A549 (cell line): ENCODE data around the gene MRTFB. TPM values are rescaled to one million over a fixed set of nuclear protein-coding genes. Genes with fewer than 3 reads are reported as not detected.

Experiments
- ATAC-seq, 2 experiments: fragments of 200-7000 bp in 1 of 2; fragments of >200 bp in 1 of 2; cut with Nextera tagmentation in 1 of 2; cut with Tn5 transposase in 1 of 2; 3 replicates each; pipeline versions ENCODE4 v1.8.0 to v1.9.1; 2018 to 2020; ENCODE audit warnings: mild to moderate bottlenecking in 1 of 2, moderate library complexity in 1 of 2
- CTCF ChIA-PET: fragments of 300-600 bp; sonication (Branson Sonifier 250); formaldehyde crosslinking; extraction: SDS; loops from one replicate; lab custom pipeline; 2021; ENCODE audit warnings: antibody characterized with exemption, inconsistent platforms; lab: Yijun Ruan, JAX
- POLR2A ChIA-PET: fragments of 350-600 bp; formaldehyde crosslinking; extraction: SDS; loops from one replicate; lab custom pipeline; 2021; ENCODE audit warnings: antibody characterized with exemption, inconsistent platforms; lab: Yijun Ruan, JAX
- DNase-seq, 2 experiments: peaks; one replicate each; pipeline versions ENCODE4 v3.0.0 to v3.0.0-alpha.2; 2011 to 2016; ENCODE audit warnings: low read depth in 1 of 2, low spot score in 1 of 2
- FAIRE-seq: peaks from 2 replicates; lab custom pipeline; 2011; peaks lifted over from hg19 to GRCh38; lab: Jason Lieb, UNC
- H3K27ac ChIP-seq, 2 experiments: fragments of >200 bp; sonication (Bioruptor Twin); formaldehyde crosslinking; 3 replicates each; pipeline ENCODE4 v1.5.1; 2016 to 2017
- H3K4me1 ChIP-seq: fragments of >200 bp; sonication (Bioruptor Twin); formaldehyde crosslinking; 3 replicates; pipeline ENCODE4 v1.6.1; 2016
- H3K4me2 ChIP-seq: fragments of >200 bp; sonication (Bioruptor Twin); formaldehyde crosslinking; 3 replicates; pipeline ENCODE4 v1.6.1; 2016
- H3K4me3 ChIP-seq: fragments of >200 bp; sonication (Bioruptor Twin); formaldehyde crosslinking; 3 replicates; pipeline ENCODE4 v1.5.1; 2016
- H3K9me3 ChIP-seq: fragments of >200 bp; sonication (Bioruptor Twin); formaldehyde crosslinking; 3 replicates; pipeline ENCODE4 v1.6.1; 2016
- CEBPB ChIP-seq, 2 experiments: fragments of >200 bp in 1 of 2; sonication (Bioruptor Twin) in 1 of 2; formaldehyde crosslinking in 1 of 2; IDR thresholded peaks; 2 replicates each; pipeline ENCODE4 v1.6.1; 2012 to 2016
- CHD4 ChIP-seq: fragments of 200-600 bp; sonication (generic); IDR thresholded peaks from 2 replicates; pipeline ENCODE4 v1.6.1; 2016; ENCODE audit warnings: antibody characterized with exemption, mild to moderate bottlenecking, borderline replicate concordance
- EP300 ChIP-seq, 2 experiments: fragments of >200 bp; sonication (Bioruptor Twin); formaldehyde crosslinking; IDR thresholded peaks; 2 replicates in 1 of 2; 3 replicates in 1 of 2; pipeline ENCODE4 v1.6.1; 2016 to 2017
- FOSB ChIP-seq: fragments of 250-450 bp; sonication (Bioruptor Pico); IDR thresholded peaks from 2 replicates; pipeline ENCODE4 v1.5.0; 2020; ENCODE audit warnings: mild to moderate bottlenecking, moderate library complexity
- FOXS1 ChIP-seq: fragments of 250-450 bp; sonication (Bioruptor Pico); IDR thresholded peaks from 2 replicates; pipeline ENCODE4 v1.5.0; 2020; ENCODE audit warnings: mild to moderate bottlenecking, moderate library complexity
- GATA3 ChIP-seq: IDR thresholded peaks from 2 replicates; pipeline ENCODE4 v1.6.1; 2012; ENCODE audit warnings: borderline replicate concordance
- HDAC2 ChIP-seq: fragments of 200-600 bp; sonication (generic); IDR thresholded peaks from 2 replicates; pipeline ENCODE4 v1.6.1; 2016
- JUNB ChIP-seq: fragments of >200 bp; sonication (Bioruptor Twin); formaldehyde crosslinking; IDR thresholded peaks from 2 replicates; pipeline ENCODE4 v1.6.1; 2016
- KDM1A ChIP-seq: fragments of 200-600 bp; sonication (generic); IDR thresholded peaks from 2 replicates; pipeline ENCODE4 v1.6.1; 2016; ENCODE audit warnings: low read depth, mild to moderate bottlenecking
- MYC ChIP-seq: IDR thresholded peaks from 2 replicates; pipeline ENCODE4 v1.6.1; 2012; ENCODE audit warnings: mild to moderate bottlenecking, inconsistent platforms, low read length, improper control_type of control experiment, borderline replicate concordance
- NFE2L2 ChIP-seq: fragments of 150-350 bp; conservative IDR thresholded peaks from 2 replicates; pipeline ENCODE4 v1.6.1; 2014; ENCODE audit warnings: low read length
- NPAS2 ChIP-seq: fragments of 250-450 bp; sonication (Bioruptor Pico); IDR thresholded peaks from 2 replicates; pipeline ENCODE4 v1.8.0; 2022; ENCODE audit warnings: mild to moderate bottlenecking, moderate library complexity, borderline replicate concordance
- NR3C1 ChIP-seq: fragments of >200 bp; sonication (Bioruptor Twin); formaldehyde crosslinking; IDR thresholded peaks from 3 replicates; pipeline ENCODE4 v1.6.1; 2017
- PHF8 ChIP-seq: fragments of 200-600 bp; sonication (generic); IDR thresholded peaks from 2 replicates; pipeline ENCODE4 v1.6.1; 2016; ENCODE audit warnings: low read depth, mild to moderate bottlenecking, antibody characterized with exemption, moderate library complexity, borderline replicate concordance
- RAD21 ChIP-seq, 2 experiments: fragments of >200 bp in 1 of 2; sonication (Bioruptor Twin) in 1 of 2; formaldehyde crosslinking in 1 of 2; IDR thresholded peaks in 1 of 2; conservative IDR thresholded peaks in 1 of 2; 2 replicates in 1 of 2; 3 replicates in 1 of 2; pipeline ENCODE4 v1.6.1; 2012 to 2018; ENCODE audit warnings: inconsistent platforms in 1 of 2
- SREBF2 ChIP-seq: fragments of 450-650 bp; IDR thresholded peaks from 2 replicates; pipeline ENCODE4 v1.6.1; 2014; ENCODE audit warnings: mild to moderate bottlenecking, moderate library complexity
- TFCP2L1 ChIP-seq: fragments of 250-450 bp; sonication (Bioruptor Pico); IDR thresholded peaks from 2 replicates; pipeline ENCODE4 v1.5.0; 2021; ENCODE audit warnings: mild to moderate bottlenecking
- ZFP36 ChIP-seq: fragments of 450-650 bp; IDR thresholded peaks from 2 replicates; pipeline ENCODE4 v1.6.1; 2014; ENCODE audit warnings: borderline replicate concordance; ENCODE audit not compliant: partially characterized antibody
- ZNF302 ChIP-seq: fragments of 250-450 bp; sonication (Bioruptor Pico); IDR thresholded peaks from 2 replicates; pipeline ENCODE4 v1.9.0; 2021; ENCODE audit warnings: inconsistent platforms, mild to moderate bottlenecking, moderate library complexity
- ZSCAN20 ChIP-seq: fragments of 250-450 bp; sonication (Bioruptor Pico); IDR thresholded peaks from 2 replicates; pipeline ENCODE4 v1.8.0; 2022; ENCODE audit warnings: mild to moderate bottlenecking, moderate library complexity
- WGBS: methylation state at CpG from one replicate; pipeline ENCODE4 v1.1.6; 2017; ENCODE audit errors: missing lambda C conversion rate; 5-methylcytosine and 5-hydroxymethylcytosine counted together
- polyA plus RNA-seq, 4 experiments: library from polyadenylated mRNA; depleted of rRNA in 3 of 4; stranded (reverse); fragments of >200 nt; fragmentation: RNase III in 1 of 4; extraction: RNeasy Plus Mini Kit Qiagen cat#74134 plus additional on column Dnase treatment in 1 of 4; gene quantifications; 2 replicates in 3 of 4; 3 replicates in 1 of 4; pipeline ENCODE4 v1.2.3, GENCODE V29; 2011 to 2017
- TF ChIP-seq, protein P1 (sequence below): IDR thresholded peaks from 2 replicates; pipeline ENCODE4 v1.6.1; 2012
- TF ChIP-seq, protein P2 (sequence below): fragments of 150-350 bp; IDR thresholded peaks from 2 replicates; pipeline ENCODE4 v1.6.1; 2014; ENCODE audit warnings: low read depth, mild to moderate bottlenecking, low read length
- TF ChIP-seq, protein P3 (sequence below): fragments of >200 bp; sonication (Bioruptor Twin); formaldehyde crosslinking; IDR thresholded peaks from 3 replicates; pipeline ENCODE4 v1.5.1; 2016
- TF ChIP-seq, protein P4 (sequence below): fragments of 250-450 bp; sonication (Bioruptor Pico); IDR thresholded peaks from 2 replicates; pipeline ENCODE4 v1.5.0; 2021; ENCODE audit warnings: mild to moderate bottlenecking, moderate library complexity, borderline replicate concordance
- TF ChIP-seq, protein P5 (sequence below): fragments of 250-450 bp; sonication (Bioruptor Pico); IDR thresholded peaks from 2 replicates; pipeline ENCODE4 v1.5.0; 2020; ENCODE audit warnings: low read depth, mild to moderate bottlenecking, moderate library complexity
- TF ChIP-seq, protein P6 (sequence below): fragments of 200-600 bp; sonication (generic); IDR thresholded peaks from 2 replicates; pipeline ENCODE4 v1.6.1; 2016; ENCODE audit warnings: antibody characterized with exemption, mild to moderate bottlenecking, moderate library complexity

Gene MRTFB
- polyA plus RNA-seq, 2 of the 4 experiments (the other 2 are of a cell fraction), result 13.7 to 24.2 TPM

DNA sequence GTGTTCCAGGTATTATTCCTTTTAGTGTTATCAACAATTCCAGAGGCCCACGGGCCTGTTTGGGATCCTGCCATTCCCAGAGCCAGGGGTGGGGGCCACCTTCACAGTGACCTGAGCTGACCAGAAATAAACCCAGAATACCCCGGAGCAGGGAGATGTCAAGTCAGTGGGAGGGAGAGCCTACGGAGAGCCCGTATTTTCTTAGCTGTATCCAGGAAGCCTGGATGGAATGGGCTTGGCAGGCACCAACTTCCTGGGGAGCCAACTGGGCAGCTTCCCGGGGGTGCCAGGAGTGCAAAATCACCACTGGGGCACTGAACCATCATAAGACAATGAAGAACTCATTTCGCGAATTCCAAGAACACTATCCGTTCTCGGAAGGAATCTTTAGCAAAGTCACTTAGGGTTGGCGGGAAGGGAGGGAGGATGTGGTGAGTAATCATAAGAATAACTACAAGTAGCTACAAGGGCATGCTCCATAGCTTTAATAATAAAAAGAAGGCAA, 13.2 kb upstream of the MRTFB start:
- peaks cover 17% of the 10 kb centered on the region; the same call in 2 of the 3 replicates for H3K9me3 ChIP-seq
- no peaks in the 10 kb centered on the region for H3K4me1 ChIP-seq
- ATAC-seq, result no peak
- no peak for FAIRE-seq
- DNase-seq, result no peak
- H3K4me3 ChIP-seq, result no peak overlapping the region
- POLR2A ChIA-PET, result no interaction called here
- CTCF ChIA-PET, result interaction anchor here (0.6 to 1.3 kb wide), 3 partner anchors 134 to 536 kb away, joined by 3 read pairs; no protein-coding TSS in a partner anchor
- WGBS, result 80% methylated on average over 10 of the region's 10 CpGs
- H3K4me2 ChIP-seq, result no peak overlapping the region
- TF ChIP-seq, protein P1, sequence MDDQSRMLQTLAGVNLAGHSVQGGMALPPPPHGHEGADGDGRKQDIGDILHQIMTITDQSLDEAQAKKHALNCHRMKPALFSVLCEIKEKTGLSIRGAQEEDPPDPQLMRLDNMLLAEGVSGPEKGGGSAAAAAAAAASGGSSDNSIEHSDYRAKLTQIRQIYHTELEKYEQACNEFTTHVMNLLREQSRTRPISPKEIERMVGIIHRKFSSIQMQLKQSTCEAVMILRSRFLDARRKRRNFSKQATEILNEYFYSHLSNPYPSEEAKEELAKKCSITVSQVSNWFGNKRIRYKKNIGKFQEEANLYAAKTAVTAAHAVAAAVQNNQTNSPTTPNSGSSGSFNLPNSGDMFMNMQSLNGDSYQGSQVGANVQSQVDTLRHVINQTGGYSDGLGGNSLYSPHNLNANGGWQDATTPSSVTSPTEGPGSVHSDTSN, result no peak
- TF ChIP-seq, protein P2, sequence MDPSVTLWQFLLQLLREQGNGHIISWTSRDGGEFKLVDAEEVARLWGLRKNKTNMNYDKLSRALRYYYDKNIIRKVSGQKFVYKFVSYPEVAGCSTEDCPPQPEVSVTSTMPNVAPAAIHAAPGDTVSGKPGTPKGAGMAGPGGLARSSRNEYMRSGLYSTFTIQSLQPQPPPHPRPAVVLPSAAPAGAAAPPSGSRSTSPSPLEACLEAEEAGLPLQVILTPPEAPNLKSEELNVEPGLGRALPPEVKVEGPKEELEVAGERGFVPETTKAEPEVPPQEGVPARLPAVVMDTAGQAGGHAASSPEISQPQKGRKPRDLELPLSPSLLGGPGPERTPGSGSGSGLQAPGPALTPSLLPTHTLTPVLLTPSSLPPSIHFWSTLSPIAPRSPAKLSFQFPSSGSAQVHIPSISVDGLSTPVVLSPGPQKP, result no peak
- no peak for TF ChIP-seq JUNB
- TF ChIP-seq FOSB (CRISPR knock-in tag), result no peak
- no peak for TF ChIP-seq CEBPB (IDR thresholded peaks at IDR 0.05)
- TF ChIP-seq ZSCAN20 (CRISPR knock-in tag), result no peak
- no peak for TF ChIP-seq KDM1A
- TF ChIP-seq, protein P3, sequence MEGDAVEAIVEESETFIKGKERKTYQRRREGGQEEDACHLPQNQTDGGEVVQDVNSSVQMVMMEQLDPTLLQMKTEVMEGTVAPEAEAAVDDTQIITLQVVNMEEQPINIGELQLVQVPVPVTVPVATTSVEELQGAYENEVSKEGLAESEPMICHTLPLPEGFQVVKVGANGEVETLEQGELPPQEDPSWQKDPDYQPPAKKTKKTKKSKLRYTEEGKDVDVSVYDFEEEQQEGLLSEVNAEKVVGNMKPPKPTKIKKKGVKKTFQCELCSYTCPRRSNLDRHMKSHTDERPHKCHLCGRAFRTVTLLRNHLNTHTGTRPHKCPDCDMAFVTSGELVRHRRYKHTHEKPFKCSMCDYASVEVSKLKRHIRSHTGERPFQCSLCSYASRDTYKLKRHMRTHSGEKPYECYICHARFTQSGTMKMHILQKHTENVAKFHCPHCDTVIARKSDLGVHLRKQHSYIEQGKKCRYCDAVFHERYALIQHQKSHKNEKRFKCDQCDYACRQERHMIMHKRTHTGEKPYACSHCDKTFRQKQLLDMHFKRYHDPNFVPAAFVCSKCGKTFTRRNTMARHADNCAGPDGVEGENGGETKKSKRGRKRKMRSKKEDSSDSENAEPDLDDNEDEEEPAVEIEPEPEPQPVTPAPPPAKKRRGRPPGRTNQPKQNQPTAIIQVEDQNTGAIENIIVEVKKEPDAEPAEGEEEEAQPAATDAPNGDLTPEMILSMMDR, result no peak
- TF ChIP-seq CHD4, result no peak
- no peak for TF ChIP-seq TFCP2L1 (CRISPR knock-in tag)
- TF ChIP-seq, protein P4, sequence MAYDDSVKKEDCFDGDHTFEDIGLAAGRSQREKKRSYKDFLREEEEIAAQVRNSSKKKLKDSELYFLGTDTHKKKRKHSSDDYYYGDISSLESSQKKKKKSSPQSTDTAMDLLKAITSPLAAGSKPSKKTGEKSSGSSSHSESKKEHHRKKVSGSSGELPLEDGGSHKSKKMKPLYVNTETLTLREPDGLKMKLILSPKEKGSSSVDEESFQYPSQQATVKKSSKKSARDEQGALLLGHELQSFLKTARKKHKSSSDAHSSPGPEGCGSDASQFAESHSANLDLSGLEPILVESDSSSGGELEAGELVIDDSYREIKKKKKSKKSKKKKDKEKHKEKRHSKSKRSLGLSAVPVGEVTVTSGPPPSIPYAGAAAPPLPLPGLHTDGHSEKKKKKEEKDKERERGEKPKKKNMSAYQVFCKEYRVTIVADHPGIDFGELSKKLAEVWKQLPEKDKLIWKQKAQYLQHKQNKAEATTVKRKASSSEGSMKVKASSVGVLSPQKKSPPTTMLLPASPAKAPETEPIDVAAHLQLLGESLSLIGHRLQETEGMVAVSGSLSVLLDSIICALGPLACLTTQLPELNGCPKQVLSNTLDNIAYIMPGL, result no peak
- no peak for TF ChIP-seq ZFP36
- TF ChIP-seq, protein P5, sequence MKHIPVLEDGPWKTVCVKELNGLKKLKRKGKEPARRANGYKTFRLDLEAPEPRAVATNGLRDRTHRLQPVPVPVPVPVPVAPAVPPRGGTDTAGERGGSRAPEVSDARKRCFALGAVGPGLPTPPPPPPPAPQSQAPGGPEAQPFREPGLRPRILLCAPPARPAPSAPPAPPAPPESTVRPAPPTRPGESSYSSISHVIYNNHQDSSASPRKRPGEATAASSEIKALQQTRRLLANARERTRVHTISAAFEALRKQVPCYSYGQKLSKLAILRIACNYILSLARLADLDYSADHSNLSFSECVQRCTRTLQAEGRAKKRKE (CRISPR knock-in tag), result no peak
- no peak overlapping the region for H3K27ac ChIP-seq

DNA sequence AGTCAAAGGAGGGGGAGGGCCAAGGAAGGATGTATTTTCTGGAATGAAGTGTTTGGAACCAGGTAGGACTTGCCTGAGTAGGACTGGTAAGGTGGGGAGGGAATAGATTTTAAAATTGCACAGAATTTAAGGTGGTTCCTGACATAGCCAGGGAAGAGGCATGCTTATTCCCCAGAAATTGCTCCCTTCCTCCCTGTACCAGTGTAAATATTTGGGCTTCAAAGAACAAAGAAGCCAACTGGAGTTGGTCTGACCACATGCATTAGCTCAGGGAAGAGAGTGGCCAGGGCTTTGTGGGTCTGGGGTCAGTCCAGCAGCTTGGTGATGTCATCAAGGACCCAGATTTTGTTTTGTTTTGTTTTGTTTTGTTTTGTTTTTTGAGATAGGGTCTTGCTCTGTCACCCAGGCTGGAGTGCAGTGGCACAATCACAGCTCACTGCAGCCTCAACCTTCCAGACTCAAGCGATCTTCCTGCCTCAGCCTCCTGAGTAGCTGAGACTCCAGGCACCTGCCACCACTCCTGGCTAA, 9.3 kb upstream of the MRTFB start:
- ATAC-seq, result no peak
- no peak for DNase-seq
- 88% methylated on average over 1 of the region's 1 CpG for whole genome bisulfite sequencing
- Histone ChIP-seq H3K4me1 (no peaks in the 10 kb centered on the region), H3K27ac (no peak overlapping the region), H3K4me3 (no peak overlapping the region), H3K9me3 (peaks cover 8% of the 10 kb centered on the region; the same call in 2 of the 3 replicates), H3K4me2 (no peak overlapping the region)
- no peak for FAIRE-seq
- CTCF ChIA-PET, result no interaction called here
- POLR2A ChIA-PET, result no interaction called here
- TF ChIP-seq NR3C1, result no peak
- TF ChIP-seq FOSB (CRISPR knock-in tag), result no peak
- no peak for TF ChIP-seq SREBF2
- TF ChIP-seq, protein P5 (CRISPR knock-in tag), result no peak
- TF ChIP-seq, protein P6, sequence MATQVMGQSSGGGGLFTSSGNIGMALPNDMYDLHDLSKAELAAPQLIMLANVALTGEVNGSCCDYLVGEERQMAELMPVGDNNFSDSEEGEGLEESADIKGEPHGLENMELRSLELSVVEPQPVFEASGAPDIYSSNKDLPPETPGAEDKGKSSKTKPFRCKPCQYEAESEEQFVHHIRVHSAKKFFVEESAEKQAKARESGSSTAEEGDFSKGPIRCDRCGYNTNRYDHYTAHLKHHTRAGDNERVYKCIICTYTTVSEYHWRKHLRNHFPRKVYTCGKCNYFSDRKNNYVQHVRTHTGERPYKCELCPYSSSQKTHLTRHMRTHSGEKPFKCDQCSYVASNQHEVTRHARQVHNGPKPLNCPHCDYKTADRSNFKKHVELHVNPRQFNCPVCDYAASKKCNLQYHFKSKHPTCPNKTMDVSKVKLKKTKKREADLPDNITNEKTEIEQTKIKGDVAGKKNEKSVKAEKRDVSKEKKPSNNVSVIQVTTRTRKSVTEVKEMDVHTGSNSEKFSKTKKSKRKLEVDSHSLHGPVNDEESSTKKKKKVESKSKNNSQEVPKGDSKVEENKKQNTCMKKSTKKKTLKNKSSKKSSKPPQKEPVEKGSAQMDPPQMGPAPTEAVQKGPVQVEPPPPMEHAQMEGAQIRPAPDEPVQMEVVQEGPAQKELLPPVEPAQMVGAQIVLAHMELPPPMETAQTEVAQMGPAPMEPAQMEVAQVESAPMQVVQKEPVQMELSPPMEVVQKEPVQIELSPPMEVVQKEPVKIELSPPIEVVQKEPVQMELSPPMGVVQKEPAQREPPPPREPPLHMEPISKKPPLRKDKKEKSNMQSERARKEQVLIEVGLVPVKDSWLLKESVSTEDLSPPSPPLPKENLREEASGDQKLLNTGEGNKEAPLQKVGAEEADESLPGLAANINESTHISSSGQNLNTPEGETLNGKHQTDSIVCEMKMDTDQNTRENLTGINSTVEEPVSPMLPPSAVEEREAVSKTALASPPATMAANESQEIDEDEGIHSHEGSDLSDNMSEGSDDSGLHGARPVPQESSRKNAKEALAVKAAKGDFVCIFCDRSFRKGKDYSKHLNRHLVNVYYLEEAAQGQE, result no peak
- no peak for TF ChIP-seq ZNF302 (CRISPR knock-in tag)
- TF ChIP-seq RAD21 (conservative IDR thresholded peaks at IDR 0.05 in 1 of 2, IDR thresholded peaks at IDR 0.05 in 1 of 2), result no peak
- no peak for TF ChIP-seq NFE2L2
- TF ChIP-seq FOXS1 (CRISPR knock-in tag), result no peak
- TF ChIP-seq MYC, result no peak
- TF ChIP-seq EP300 (IDR thresholded peaks at IDR 0.05), result no peak
- no peak for TF ChIP-seq HDAC2
- TF ChIP-seq GATA3, result no peak
- TF ChIP-seq NPAS2, result no peak
- TF ChIP-seq PHF8, result no peak
